ENCODE measurements around the gene AOC3. TPM values are rescaled to one million over a fixed set of nuclear protein-coding genes. Genes with fewer than 3 reads are reported as not detected.

Gene AOC3
- total and polyA plus RNA-seq, 2 of the 13 experiments (the other 11 are each of a cell fraction or from before 2014, with no cell fraction given): 8.7 to 51.7 TPM

- Histone ChIP-seq H3K27me3 (ENCODE audit: control insufficient read depth in 1 of 2, insufficient read depth in 2 of 2, low read length in 2 of 2) (no peaks in the 10 kb centered on the region), H3K9me3 (ENCODE audit: low read length) (no peaks in the 10 kb centered on the region), H3K9ac (ENCODE audit: insufficient read depth, low read depth, low read length) (no peak within 1 kb of the TSS), H4K20me1 (ENCODE audit: insufficient read depth, low read length) (no peaks in the 10 kb centered on the region), H3K27ac (ENCODE audit: extremely low read length, insufficient read depth, low read length) (no peak within 1 kb of the TSS), H3K4me2 (ENCODE audit: low read depth, low read length) (no peak within 1 kb of the TSS), H3K4me1 (ENCODE audit: insufficient read depth, low read length) (peaks cover 11% of the 10 kb centered on the region; the same call in 1 of the 2 replicates), H3K36me3 (replicated peaks in 1 of 2; ENCODE audit: control insufficient read depth in 1 of 2, insufficient read depth in 2 of 2, low read length in 2 of 2) (peaks cover 36 to 58% of the 10 kb centered on the region in 2 experiments), H3K4me3 (replicated peaks in 1 of 3; ENCODE audit: insufficient read depth in 1 of 3, low read depth in 2 of 3, low read length in 3 of 3) (no peak within 1 kb of the TSS), H2AFZ (ENCODE audit: low read length) (no peak within 1 kb of the TSS), H3K79me2 (ENCODE audit: insufficient read depth, low read length) (no peaks in the 10 kb centered on the region)
- ChIA-PET CTCF (ENCODE audit: low intra/inter-chr PET ratio, low total read pairs) (interaction anchor here (1.8 to 3.6 kb wide), 4 partner anchors 85 to 123 kb away, joined by 5 to 68 read pairs (median 18); no protein-coding TSS in a partner anchor), POLR2A (interaction anchor here (1.6 to 5.0 kb wide), 6 partner anchors 11 to 154 kb away, joined by 5 to 39 read pairs (median 12); partner anchors contain the start of genes BECN1, PSME3 and RPL27)
- in situ Hi-C loops (cut with HindIII; ENCODE audit: extremely low pct_ligation_motif_present, low pct_unique_long_range_greater_than_20kb): loop anchor here (5.0 to 10.0 kb wide), 2 partner anchors 83 to 141 kb away; partner anchors contain the start of genes PTGES3L and RUNDC1
- no peak for FAIRE-seq
- no peak for ATAC-seq
- intact Hi-C loops (cut with micrococcal nuclease; ENCODE audit: unreplicated experiment): loop anchor here (5.0 kb wide), 1 partner anchor 138 kb away; the partner anchor contains the start of genes PTGES3L and RUNDC1
- TF ChIP-seq ZNF101 (CRISPR knock-in tag; IDR thresholded peaks at IDR 0.05; ENCODE audit: borderline replicate concordance, low read depth): no peak
- no peak for TF ChIP-seq MATR3 (CRISPR knock-in tag; IDR thresholded peaks at IDR 0.05)
- TF ChIP-seq FOXO4 (CRISPR knock-in tag; conservative IDR thresholded peaks at IDR 0.05): no peak
- no peak for TF ChIP-seq KIAA2018 (CRISPR knock-in tag; IDR thresholded peaks at IDR 0.05; ENCODE audit: borderline replicate concordance)
- no peak for TF ChIP-seq ZBTB25 (CRISPR knock-in tag; IDR thresholded peaks at IDR 0.05)
- DNase-seq (ENCODE audit: low spot score): no peak
- 98% methylated on average over 4 of the region's 4 CpGs for WGBS (ENCODE audit: low lambda C conversion rate)
- BruUV-seq (replicated peaks): no TSS peak
These were observed 6.7 kb upstream of the AOC3 start, which contains the start of gene AOC2 for GRCh38 chr17:42844271-42844670. Gene AOC2 (plus strand): TSS chr17:42844580. CDS start chr17:42844627, 47 bp downstream.

Measured in HepG2 (cell line).